Astrocyte (in vitro differentiated cells and primary cell): ENCODE results near the gene RAD51B. TPM values are rescaled to one million over a fixed set of nuclear protein-coding genes. Genes with fewer than 3 reads are reported as not detected.

ENCODE experiments used
- DNase-seq: peaks from one replicate; pipeline ENCODE4 v3.0.0-alpha.2; 2010; ENCODE audit warnings: low read depth
- FAIRE-seq: peaks from 2 replicates; lab custom pipeline; 2011; peaks lifted over from hg19 to GRCh38; lab: Jason Lieb, UNC
- H2AFZ ChIP-seq: 2 replicates; pipeline ENCODE4 v1.6.0; 2012; ENCODE audit warnings: low read depth, low read length, inconsistent platforms
- H3K27ac ChIP-seq: 2 replicates; pipeline ENCODE4 v1.5.1; 2011; ENCODE audit warnings: low read depth, low read length, inconsistent platforms
- H3K27me3 ChIP-seq: 2 replicates; pipeline ENCODE4 v1.6.0; 2011; ENCODE audit warnings: low read length, inconsistent platforms; ENCODE audit not compliant: insufficient read depth
- H3K36me3 ChIP-seq: 2 replicates; pipeline ENCODE4 v1.5.1; 2011; ENCODE audit warnings: low read length, inconsistent platforms; ENCODE audit not compliant: insufficient read depth
- H3K4me1 ChIP-seq: 2 replicates; pipeline ENCODE4 v1.5.1; 2011; ENCODE audit warnings: low read length, inconsistent platforms; ENCODE audit not compliant: insufficient read depth
- H3K4me2 ChIP-seq: 2 replicates; pipeline ENCODE4 v1.6.0; 2012; ENCODE audit warnings: low read length, inconsistent platforms
- H3K4me3 ChIP-seq: 2 replicates; pipeline ENCODE4 v1.5.1; 2011; ENCODE audit warnings: low read depth, mild to moderate bottlenecking, low read length, inconsistent platforms; ENCODE audit not compliant: insufficient read depth
- H3K79me2 ChIP-seq: 2 replicates; pipeline ENCODE4 v1.6.0; 2012; ENCODE audit warnings: mild to moderate bottlenecking, low read length, inconsistent platforms; ENCODE audit not compliant: insufficient read depth
- H3K9ac ChIP-seq: 2 replicates; pipeline ENCODE4 v1.6.0; 2012; ENCODE audit warnings: mild to moderate bottlenecking, low read length, inconsistent platforms
- H3K9me3 ChIP-seq: 2 replicates; pipeline ENCODE4 v1.5.1; 2012; ENCODE audit warnings: low read depth, mild to moderate bottlenecking, low read length, inconsistent platforms; ENCODE audit not compliant: insufficient read depth
- H4K20me1 ChIP-seq: 2 replicates; pipeline ENCODE4 v1.6.0; 2012; ENCODE audit warnings: low read length, inconsistent platforms; ENCODE audit not compliant: insufficient read depth
- H3K27ac Mint-ChIP-seq: one replicate; pipeline ENCODE4 v1.8.0; 2021; ENCODE audit warnings: mild to moderate bottlenecking, mixed read lengths; ENCODE audit not compliant: unreplicated experiment
- H3K27me3 Mint-ChIP-seq: one replicate; pipeline ENCODE4 v1.8.0; 2021; ENCODE audit warnings: low read depth, mixed read lengths; ENCODE audit not compliant: unreplicated experiment
- H3K36me3 Mint-ChIP-seq: one replicate; pipeline ENCODE4 v1.8.0; 2021; ENCODE audit warnings: low read depth, mixed read lengths; ENCODE audit not compliant: unreplicated experiment
- H3K4me1 Mint-ChIP-seq: one replicate; pipeline ENCODE4 v1.8.0; 2021; ENCODE audit warnings: low read depth, mixed read lengths; ENCODE audit not compliant: unreplicated experiment
- H3K4me3 Mint-ChIP-seq: one replicate; pipeline ENCODE4 v1.8.0; 2021; ENCODE audit warnings: mild to moderate bottlenecking, moderate library complexity, mixed read lengths; ENCODE audit not compliant: unreplicated experiment
- H3K9me3 Mint-ChIP-seq: one replicate; pipeline ENCODE4 v1.8.0; 2021; ENCODE audit warnings: mild to moderate bottlenecking, mixed read lengths; ENCODE audit not compliant: unreplicated experiment
- EZH2 ChIP-seq: IDR thresholded peaks from 2 replicates; pipeline ENCODE4 v1.6.1; 2012; ENCODE audit warnings: mild to moderate bottlenecking, low read length, inconsistent platforms; ENCODE audit not compliant: insufficient read depth
- total RNA-seq: library from RNA; stranded (reverse); gene quantifications from 2 replicates; pipeline ENCODE4 v1.2.1, GENCODE V29; 2021
- TF ChIP-seq, protein P1 (sequence below): IDR thresholded peaks from 2 replicates; pipeline ENCODE4 v1.5.1; 2011; ENCODE audit warnings: low read depth, mild to moderate bottlenecking, inconsistent platforms, low read length, moderate library complexity; ENCODE audit not compliant: insufficient read depth

Gene RAD51B
- total RNA-seq, 1 donor from 2014 or later = 10.8 TPM

DNA sequence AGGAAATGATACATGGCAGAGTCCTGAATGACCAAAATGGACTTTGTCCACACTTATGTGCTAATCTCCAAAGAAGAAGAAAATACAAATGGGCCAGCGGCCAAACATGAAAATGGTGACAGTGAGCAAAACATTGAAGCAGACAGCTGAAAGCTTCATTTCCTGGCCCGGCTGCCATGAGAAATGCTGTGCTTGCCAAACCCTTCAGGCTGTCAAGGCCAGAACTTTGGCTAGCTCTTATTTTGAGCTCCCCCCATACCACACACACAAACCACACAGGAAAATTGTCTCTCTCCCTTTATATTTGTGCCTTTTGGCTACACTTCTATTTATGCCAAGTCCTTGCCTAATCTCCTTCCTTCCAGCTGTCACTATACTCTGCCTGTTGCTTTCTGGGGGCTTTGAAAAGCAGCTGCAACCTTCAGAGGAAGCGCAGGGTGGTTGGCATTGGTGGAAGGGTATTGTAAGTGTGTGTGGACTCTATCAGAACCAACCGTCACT lies 323.8 kb downstream of the RAD51B start:
- H2AFZ ChIP-seq = no peak overlapping the region
- H3K4me3 ChIP-seq = no peak overlapping the region
- TF ChIP-seq, protein P1, sequence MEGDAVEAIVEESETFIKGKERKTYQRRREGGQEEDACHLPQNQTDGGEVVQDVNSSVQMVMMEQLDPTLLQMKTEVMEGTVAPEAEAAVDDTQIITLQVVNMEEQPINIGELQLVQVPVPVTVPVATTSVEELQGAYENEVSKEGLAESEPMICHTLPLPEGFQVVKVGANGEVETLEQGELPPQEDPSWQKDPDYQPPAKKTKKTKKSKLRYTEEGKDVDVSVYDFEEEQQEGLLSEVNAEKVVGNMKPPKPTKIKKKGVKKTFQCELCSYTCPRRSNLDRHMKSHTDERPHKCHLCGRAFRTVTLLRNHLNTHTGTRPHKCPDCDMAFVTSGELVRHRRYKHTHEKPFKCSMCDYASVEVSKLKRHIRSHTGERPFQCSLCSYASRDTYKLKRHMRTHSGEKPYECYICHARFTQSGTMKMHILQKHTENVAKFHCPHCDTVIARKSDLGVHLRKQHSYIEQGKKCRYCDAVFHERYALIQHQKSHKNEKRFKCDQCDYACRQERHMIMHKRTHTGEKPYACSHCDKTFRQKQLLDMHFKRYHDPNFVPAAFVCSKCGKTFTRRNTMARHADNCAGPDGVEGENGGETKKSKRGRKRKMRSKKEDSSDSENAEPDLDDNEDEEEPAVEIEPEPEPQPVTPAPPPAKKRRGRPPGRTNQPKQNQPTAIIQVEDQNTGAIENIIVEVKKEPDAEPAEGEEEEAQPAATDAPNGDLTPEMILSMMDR = no peak
- no peak for TF ChIP-seq EZH2
- H3K27me3 ChIP-seq = no peaks in the 10 kb centered on the region
- H3K4me1 ChIP-seq = peaks cover 61% of the 10 kb centered on the region
- H4K20me1 ChIP-seq = no peaks in the 10 kb centered on the region
- peaks cover 77% of the 10 kb centered on the region for H3K4me1 Mint-ChIP-seq
- H3K4me3 Mint-ChIP-seq = no peak overlapping the region
- no peaks in the 10 kb centered on the region for H3K9me3 ChIP-seq
- H3K36me3 ChIP-seq = no peaks in the 10 kb centered on the region
- peak; percentile 90 for DNase-seq
- H3K9me3 Mint-ChIP-seq = no peaks in the 10 kb centered on the region
- H3K4me2 ChIP-seq = peak overlapping the region; percentile 10
- H3K27ac Mint-ChIP-seq = peak overlapping the region; percentile 84
- no peak overlapping the region for H3K9ac ChIP-seq
- no peaks in the 10 kb centered on the region for H3K27me3 Mint-ChIP-seq
- peak overlapping the region; percentile 97 for H3K27ac ChIP-seq
- peak; percentile 82 for FAIRE-seq
- H3K79me2 ChIP-seq = no peaks in the 10 kb centered on the region
- H3K36me3 Mint-ChIP-seq = no peaks in the 10 kb centered on the region

DNA sequence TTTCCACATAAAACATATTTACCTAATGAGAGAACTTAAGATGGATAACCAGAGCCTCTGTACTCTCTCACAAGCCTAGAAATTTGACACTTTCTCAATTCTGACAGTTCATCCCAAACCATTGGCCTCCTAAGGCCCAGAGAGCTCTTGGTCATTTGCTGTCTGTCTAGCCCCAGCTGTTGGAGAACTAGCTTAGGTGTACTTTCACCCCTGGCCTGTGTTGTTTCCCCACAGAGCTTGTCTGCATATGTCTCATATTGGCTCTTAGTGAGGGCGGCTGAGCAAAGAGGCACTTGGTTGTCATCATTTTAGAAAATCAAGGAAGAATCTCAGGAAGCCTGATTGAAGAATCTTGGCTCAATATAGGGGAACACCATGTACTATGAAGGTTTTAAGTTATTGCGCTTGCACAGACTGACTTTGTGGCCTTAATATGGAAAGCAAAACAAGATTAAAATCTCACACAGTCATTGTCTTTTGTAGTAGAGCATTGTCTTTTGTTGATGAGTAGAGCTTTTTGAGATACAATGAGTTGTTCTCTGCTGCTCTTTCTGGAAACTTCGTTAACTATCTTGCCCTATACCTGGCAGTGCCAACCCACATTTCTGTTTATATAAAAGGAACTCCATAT lies 324.6 kb downstream of the RAD51B start:
- Histone ChIP-seq H3K4me2 (no peak overlapping the region), H3K79me2 (no peaks in the 10 kb centered on the region), H3K27me3 (no peaks in the 10 kb centered on the region), H3K9ac (no peak overlapping the region), H3K27ac (no peak overlapping the region), H2AFZ (no peak overlapping the region), H3K9me3 (no peaks in the 10 kb centered on the region), H3K4me3 (no peak overlapping the region), H3K4me1 (peaks cover 61% of the 10 kb centered on the region), H3K36me3 (no peaks in the 10 kb centered on the region), H4K20me1 (no peaks in the 10 kb centered on the region)
- Mint-ChIP-seq H3K4me1 (peaks cover 79% of the 10 kb centered on the region), H3K9me3 (peaks cover 3% of the 10 kb centered on the region), H3K27ac (peak overlapping the region; percentile 84), H3K36me3 (no peaks in the 10 kb centered on the region), H3K4me3 (no peak overlapping the region), H3K27me3 (no peaks in the 10 kb centered on the region)
- FAIRE-seq = peak; percentile 37
- TF ChIP-seq EZH2 = no peak
- TF ChIP-seq, protein P1 = no peak
- peak; percentile 70 for DNase-seq

DNA sequence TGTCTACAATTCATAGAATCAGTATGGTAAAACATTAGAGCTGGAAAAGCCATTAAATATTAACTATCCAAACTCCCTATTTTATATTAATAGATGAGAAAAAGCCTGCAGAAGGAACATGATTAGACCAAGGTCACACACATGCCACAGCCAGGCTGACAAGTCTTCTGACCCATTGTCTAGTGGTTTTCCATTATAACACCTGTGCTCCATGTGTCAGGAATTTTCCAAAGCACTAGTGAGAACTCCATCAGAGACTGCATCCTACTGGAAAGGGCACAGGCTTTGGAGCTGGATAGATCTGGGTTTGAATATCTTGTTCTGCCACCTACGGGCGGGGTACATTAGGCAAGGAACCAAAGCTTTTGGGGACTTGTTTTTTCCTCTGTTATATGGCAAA lies 325.5 kb downstream of the RAD51B start:
- H3K4me3 ChIP-seq = no peak overlapping the region
- H3K27ac Mint-ChIP-seq = peak overlapping the region; percentile 12
- H3K79me2 ChIP-seq = no peaks in the 10 kb centered on the region
- no peak for DNase-seq
- H3K9ac ChIP-seq = no peak overlapping the region
- H3K9me3 ChIP-seq = no peaks in the 10 kb centered on the region
- no peak for FAIRE-seq
- H2AFZ ChIP-seq = no peak overlapping the region
- H3K4me3 Mint-ChIP-seq = no peak overlapping the region
- no peak overlapping the region for H3K27ac ChIP-seq
- H3K4me2 ChIP-seq = no peak overlapping the region
- H3K36me3 Mint-ChIP-seq = no peaks in the 10 kb centered on the region
- no peaks in the 10 kb centered on the region for H3K36me3 ChIP-seq
- H3K9me3 Mint-ChIP-seq = peaks cover 4% of the 10 kb centered on the region
- H3K4me1 Mint-ChIP-seq = peaks cover 70% of the 10 kb centered on the region
- TF ChIP-seq EZH2 = no peak
- TF ChIP-seq, protein P1 = no peak
- peaks cover 52% of the 10 kb centered on the region for H3K4me1 ChIP-seq
- no peaks in the 10 kb centered on the region for H3K27me3 Mint-ChIP-seq
- no peaks in the 10 kb centered on the region for H4K20me1 ChIP-seq
- no peaks in the 10 kb centered on the region for H3K27me3 ChIP-seq
